GM12864 (cell line): Measurements from ENCODE around the gene SRI.

ENCODE experiments used
- DNase-seq: peaks from one replicate; pipeline ENCODE4 v3.0.0-alpha.2; 2011; ENCODE audit warnings: low read depth
- H3K4me3 ChIP-seq: 2 replicates; pipeline ENCODE4 v1.5.1; 2011; ENCODE audit warnings: mild to moderate bottlenecking, low read depth, low read length, control low read depth
- TF ChIP-seq, protein P1 (sequence below): IDR thresholded peaks from 2 replicates; pipeline ENCODE4 v1.5.1; 2011; ENCODE audit warnings: low read depth, mild to moderate bottlenecking, moderate library complexity, low read length, control low read depth, inconsistent platforms; ENCODE audit errors: missing control alignments

SRI gene

DNA sequence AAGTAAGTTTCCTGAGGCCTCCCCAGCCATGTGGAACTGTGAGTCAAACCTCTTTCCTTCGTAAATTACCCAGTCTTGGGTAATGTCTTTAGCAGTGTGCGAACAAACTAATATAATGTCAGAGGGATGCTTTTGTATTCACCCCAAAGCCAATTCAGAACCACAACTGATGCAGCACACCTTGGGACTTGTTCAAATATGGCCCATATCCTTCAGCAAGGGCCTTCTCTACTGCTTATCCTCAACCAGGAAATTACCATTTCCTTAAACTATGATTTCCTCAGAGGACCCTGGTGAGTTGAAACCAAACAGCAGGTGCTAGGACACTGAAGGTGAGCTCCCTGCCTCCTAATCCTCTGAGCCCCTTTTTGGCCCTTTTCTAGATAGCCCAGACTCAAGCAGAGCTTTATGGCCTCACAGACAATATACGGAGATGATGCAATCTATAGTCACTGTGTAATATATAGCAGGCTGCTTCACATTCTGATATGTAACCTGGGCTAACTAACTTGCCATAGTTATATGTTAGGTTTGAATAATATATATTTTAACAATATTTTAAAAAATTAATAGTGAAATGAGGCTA is 15.2 kb downstream of the SRI start:
- no peak for DNase-seq
- H3K4me3 ChIP-seq = no peak overlapping the region
- TF ChIP-seq, protein P1, sequence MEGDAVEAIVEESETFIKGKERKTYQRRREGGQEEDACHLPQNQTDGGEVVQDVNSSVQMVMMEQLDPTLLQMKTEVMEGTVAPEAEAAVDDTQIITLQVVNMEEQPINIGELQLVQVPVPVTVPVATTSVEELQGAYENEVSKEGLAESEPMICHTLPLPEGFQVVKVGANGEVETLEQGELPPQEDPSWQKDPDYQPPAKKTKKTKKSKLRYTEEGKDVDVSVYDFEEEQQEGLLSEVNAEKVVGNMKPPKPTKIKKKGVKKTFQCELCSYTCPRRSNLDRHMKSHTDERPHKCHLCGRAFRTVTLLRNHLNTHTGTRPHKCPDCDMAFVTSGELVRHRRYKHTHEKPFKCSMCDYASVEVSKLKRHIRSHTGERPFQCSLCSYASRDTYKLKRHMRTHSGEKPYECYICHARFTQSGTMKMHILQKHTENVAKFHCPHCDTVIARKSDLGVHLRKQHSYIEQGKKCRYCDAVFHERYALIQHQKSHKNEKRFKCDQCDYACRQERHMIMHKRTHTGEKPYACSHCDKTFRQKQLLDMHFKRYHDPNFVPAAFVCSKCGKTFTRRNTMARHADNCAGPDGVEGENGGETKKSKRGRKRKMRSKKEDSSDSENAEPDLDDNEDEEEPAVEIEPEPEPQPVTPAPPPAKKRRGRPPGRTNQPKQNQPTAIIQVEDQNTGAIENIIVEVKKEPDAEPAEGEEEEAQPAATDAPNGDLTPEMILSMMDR = no peak

DNA sequence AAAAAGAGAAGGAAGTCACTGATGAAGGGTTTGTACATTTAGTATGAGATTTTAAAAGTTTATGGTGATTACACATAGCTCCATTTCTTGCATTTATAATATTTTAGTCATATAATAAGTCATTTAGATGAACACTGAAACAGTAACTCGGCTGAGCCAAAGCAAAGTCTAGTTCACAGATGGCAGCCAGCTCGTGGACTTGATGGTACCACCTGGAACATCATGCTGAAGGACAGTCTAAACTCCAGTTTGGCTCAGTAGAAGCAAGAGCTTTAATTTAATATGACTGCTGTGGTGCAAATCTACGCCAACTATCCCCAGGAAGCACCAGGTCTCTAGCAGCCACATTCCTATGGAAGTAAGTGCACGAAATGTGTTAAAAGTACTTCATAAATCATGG is 16.4 kb downstream of the SRI start:
- H3K4me3 ChIP-seq = no peak overlapping the region
- no peak for DNase-seq
- TF ChIP-seq, protein P1 = no peak

DNA sequence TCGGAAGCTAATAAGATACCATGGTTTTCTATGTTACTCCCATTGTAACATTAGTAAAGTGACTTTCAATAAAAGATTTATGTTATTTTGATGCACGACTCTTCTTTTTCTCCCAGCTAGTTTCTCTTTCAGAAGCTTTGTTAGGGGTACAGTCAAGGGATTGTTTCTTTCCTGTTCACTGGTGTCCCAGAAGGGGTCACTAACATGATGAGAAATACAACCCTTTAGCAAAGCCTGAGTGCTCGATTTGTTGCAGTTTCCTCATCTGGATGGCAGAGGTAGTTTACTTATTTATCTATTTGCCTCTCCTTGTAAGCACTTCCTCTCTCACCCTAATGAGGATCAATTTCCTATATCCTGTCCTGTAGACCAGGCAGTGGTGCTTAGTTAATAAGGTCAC is 17.0 kb downstream of the SRI start:
- no peak for DNase-seq
- TF ChIP-seq, protein P1 = no peak
- no peak overlapping the region for H3K4me3 ChIP-seq

DNA sequence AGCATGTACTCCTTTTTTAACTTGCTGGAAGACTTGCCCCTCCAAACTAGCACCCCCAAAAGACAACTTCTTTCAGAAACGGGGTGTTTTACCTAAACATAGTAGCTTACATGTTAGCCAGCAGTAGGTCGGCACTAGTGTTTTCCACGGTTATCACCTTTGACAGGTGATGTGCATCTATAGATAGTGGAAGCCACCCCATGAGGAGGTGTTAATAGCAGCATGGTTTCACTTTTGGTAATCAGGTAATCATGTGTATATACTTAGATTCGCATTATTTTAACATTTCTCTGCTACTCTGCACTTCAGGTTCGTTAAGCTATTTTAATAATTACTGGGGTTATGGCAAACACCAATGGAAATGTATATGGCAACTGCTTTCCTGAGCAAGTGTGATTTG is 17.6 kb downstream of the SRI start:
- DNase-seq = no peak
- TF ChIP-seq, protein P1 = no peak
- no peak overlapping the region for H3K4me3 ChIP-seq

DNA sequence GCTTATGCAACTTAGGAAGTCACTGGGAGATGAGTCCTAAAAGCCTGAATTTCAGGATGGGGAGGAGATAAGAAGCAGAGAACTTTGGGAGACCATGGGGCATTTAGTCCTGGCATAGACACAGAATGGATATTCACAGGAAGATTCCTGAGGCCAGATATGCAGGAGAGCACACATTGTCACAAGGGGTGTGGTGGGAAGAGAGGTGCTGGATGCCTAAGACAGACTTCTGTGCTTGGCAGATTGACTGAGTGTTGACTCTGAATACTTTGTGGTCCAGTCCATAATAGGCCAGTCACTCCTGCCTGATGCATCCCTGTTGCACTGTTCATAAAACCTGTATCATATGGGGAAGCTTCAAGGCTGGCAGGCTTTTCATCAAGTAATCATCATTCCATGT is 18.5 kb downstream of the SRI start:
- TF ChIP-seq, protein P1 = no peak
- DNase-seq = no peak
- H3K4me3 ChIP-seq = no peak overlapping the region

DNA sequence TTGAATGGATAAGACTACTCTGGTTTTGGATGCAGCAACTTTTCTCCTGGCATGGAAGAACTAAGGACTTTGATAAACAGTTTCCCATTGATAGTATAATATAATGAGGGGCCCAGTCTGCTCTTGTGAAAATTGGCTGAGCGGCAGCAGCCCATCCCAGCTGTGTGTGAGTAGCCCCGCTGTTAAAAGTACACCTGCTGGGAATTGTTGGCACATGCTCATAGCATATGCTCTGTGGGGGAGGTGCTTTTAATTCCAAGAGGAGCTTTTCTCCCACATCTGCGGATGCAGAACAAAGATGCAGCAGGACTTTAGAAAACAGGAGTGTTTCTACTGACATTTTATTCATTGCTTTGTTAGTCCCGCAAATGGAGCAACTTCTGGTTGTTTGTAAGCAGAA is 19.0 kb downstream of the SRI start:
- TF ChIP-seq, protein P1 = no peak
- no peak overlapping the region for H3K4me3 ChIP-seq
- DNase-seq = no peak

DNA sequence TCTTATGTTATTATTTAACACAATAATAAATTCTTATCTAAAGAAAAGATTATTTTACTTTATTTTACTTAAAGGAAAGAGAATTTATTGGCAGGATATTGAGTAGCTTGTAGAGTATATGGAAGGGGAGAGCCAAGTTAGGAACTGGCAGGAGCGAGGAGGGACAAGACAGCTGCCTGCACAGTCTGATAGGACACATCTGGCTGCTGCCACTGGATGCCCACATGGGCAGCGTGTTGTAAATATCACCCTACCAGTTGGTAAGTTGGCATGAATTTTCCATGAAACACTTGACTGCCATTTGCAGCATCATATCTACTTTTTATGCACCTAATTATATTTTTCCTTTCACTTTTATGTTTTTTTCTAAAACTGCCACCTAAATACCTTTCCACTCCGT is 19.6 kb downstream of the SRI start:
- TF ChIP-seq, protein P1 = no peak
- no peak for DNase-seq
- H3K4me3 ChIP-seq = no peak overlapping the region
